GM12801 (cell line): ENCODE results near the gene CLDN3.

Source experiments
- TF ChIP-seq, protein P1 (sequence below): IDR thresholded peaks from one replicate; pipeline ENCODE4 v1.5.1; 2011; ENCODE audit warnings: control low read depth; ENCODE audit not compliant: insufficient read length; ENCODE audit errors: extremely low read depth

The CLDN3 gene

DNA sequence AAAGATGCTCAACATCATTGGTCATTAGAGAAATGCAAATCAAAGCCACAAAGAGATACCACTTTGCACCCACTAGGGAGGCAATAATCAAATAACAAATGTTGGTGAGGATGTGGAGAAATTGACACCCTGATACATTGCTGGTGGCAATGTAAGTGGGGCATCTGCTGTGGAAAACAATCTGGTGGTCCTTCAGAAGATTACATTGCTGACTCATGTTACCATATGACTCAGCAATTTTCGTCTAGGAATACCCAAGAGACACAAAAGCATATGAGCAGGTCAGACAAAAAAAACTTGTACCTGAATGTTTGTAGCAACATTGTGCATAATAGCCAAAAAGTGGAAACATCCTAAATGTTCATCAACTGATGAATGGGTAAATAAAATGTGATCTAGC lies 4.9 kb upstream of the CLDN3 start:
- TF ChIP-seq, protein P1, sequence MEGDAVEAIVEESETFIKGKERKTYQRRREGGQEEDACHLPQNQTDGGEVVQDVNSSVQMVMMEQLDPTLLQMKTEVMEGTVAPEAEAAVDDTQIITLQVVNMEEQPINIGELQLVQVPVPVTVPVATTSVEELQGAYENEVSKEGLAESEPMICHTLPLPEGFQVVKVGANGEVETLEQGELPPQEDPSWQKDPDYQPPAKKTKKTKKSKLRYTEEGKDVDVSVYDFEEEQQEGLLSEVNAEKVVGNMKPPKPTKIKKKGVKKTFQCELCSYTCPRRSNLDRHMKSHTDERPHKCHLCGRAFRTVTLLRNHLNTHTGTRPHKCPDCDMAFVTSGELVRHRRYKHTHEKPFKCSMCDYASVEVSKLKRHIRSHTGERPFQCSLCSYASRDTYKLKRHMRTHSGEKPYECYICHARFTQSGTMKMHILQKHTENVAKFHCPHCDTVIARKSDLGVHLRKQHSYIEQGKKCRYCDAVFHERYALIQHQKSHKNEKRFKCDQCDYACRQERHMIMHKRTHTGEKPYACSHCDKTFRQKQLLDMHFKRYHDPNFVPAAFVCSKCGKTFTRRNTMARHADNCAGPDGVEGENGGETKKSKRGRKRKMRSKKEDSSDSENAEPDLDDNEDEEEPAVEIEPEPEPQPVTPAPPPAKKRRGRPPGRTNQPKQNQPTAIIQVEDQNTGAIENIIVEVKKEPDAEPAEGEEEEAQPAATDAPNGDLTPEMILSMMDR: no peak

- TF ChIP-seq, protein P1: no peak
Measured at GRCh38 chr7:73773700-73774517, 3.8 kb upstream of the CLDN3 start.

DNA sequence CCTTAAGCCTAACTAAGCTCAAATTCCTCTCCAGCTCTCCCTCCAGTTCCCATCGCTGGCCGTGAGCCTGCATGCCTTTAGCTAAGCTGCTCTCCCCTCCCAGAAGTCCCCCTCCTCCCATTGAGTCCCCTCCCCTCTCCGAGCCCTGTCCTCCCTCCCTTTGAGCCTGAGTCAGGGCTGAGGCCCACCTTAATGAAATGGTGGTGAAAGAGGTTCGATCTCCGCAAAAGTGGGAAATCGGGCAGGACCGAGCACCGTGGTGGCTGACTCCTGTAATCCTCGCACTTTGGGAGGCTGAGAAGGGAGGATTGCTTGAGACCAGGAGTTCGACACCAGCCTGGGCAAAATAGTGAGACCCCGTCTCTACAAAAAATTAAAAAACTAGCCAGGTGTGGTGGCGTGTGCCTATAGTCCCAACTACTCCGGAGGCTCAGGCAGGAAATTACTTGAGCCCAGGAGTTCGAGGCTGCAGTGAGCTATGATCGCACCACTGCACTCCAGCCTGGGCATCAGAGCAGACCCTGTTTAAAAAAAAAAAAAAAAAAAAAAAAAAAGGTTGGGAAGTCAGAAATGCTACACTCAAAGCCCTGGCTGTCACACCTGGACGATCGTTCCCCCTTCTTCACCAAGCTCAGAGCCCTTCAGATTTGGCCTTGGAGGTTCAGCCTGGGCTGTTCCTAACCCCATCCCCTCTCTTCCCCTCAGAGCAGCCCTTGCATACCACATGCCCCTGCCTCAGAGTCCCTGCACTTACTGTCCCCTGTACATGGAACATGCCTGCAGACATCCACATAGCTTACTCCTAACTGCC lies 995 bp upstream of the CLDN3 start:
- TF ChIP-seq, protein P1: no peak

- TF ChIP-seq, protein P1: no peak
Measured at GRCh38 chr7:73769481-73770001, 529 bp downstream of the CLDN3 start.

GRCh38 chr7:73768641-73769480 lies 1.2 kb downstream of the CLDN3 start:
- TF ChIP-seq, protein P1: no peak

- TF ChIP-seq, protein P1: no peak
Measured at GRCh38 chr7:73766556-73767229, 3.4 kb downstream of the CLDN3 start.
